ENCODE results near the gene CDC16. TPM values are rescaled to one million over a fixed set of nuclear protein-coding genes. Genes with fewer than 3 reads are reported as not detected.

CDC16 gene
- total RNA-seq, 1 donor: 62.6 TPM

GRCh38 chr13:114227528-114227927, 7.2 kb upstream of the CDC16 start:
- no peak for DNase-seq (ENCODE audit: low read depth)
- no peak overlapping the region for H3K4me3 ChIP-seq (ENCODE audit: low read depth, low read length)
- no peak for TF ChIP-seq CTCF (IDR thresholded peaks at IDR 0.05; ENCODE audit: insufficient read depth, low read depth, low read length)

DNA sequence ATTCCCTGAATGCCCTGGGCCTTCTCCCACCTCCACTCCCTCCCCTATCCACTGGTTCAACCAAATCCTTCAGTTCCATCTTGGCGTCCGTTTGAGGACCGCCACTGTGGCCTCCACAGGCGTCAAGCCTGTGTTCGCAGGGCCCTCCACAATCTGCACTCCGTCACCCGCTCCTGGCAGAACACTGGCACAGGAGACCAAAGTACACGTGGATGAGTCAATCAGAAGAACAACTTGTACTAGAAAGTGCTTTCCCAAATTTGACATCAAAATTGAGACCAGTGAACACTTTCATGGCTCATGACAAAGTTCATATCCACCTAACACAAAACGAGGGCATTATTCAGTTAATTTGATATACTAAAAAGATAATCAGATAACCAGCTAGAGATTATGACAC, 6.5 kb upstream of the CDC16 start:
- no peak for TF ChIP-seq CTCF (IDR thresholded peaks at IDR 0.05; ENCODE audit: insufficient read depth, low read depth, low read length)
- no peak for DNase-seq (ENCODE audit: low read depth)
- no peak overlapping the region for H3K4me3 ChIP-seq (ENCODE audit: low read depth, low read length)

- no peak overlapping the region for H3K4me3 ChIP-seq (ENCODE audit: low read depth, low read length)
- peak; percentile 16 for DNase-seq (ENCODE audit: low read depth)
Observed at GRCh38 chr13:114229506-114229905, 5.2 kb upstream of the CDC16 start.

DNA sequence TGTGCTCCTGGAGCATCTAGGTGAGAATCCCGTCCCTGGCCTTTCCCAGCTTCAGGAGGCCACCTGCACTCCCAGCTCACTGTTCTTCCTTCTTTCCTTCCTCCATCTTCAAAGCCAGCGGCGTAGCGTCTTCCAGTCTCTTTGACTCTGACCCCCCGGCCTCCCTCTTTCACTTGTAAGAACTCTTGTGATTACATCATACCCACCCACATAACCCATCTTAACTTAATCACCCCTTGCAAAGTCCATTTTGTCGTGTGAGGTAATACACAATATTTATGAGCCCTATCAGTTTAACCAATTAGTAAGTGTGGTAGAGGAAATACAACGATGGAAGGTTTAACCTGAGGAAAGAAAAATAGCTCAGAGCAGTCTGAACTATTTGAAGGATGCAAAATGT, 4.6 kb upstream of the CDC16 start:
- peak; percentile 46 for DNase-seq (ENCODE audit: low read depth)
- no peak for TF ChIP-seq CTCF (IDR thresholded peaks at IDR 0.05; ENCODE audit: insufficient read depth, low read depth, low read length)
- H3K4me3 ChIP-seq (ENCODE audit: low read depth, low read length): no peak overlapping the region

More at GRCh38 chr13:114229506-114229905, 5.2 kb upstream of the CDC16 start:
- no peak for TF ChIP-seq CTCF (IDR thresholded peaks at IDR 0.05; ENCODE audit: insufficient read depth, low read depth, low read length)

DNA sequence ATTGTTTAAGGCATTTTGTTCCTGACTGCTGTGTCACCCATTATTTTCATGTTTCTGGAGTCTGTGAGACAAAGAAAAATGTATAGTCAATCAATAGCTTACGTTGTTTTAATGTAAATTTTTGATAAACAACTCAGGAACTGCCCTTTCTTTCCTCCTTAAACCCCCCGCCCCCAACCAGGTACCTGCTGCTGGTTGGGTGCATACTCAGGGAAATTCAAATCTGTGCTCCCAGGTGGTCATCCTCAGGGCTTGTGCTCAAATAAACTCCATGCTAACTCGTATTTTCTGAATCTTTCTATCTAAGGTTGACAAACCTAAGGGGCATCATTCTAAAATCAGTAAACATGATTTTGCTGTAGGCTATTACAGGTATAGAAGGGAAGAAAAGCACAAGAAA, 4.1 kb upstream of the CDC16 start:
- no peak for DNase-seq (ENCODE audit: low read depth)
- no peak overlapping the region for H3K4me3 ChIP-seq (ENCODE audit: low read depth, low read length)

GRCh38 chr13:114231886-114232285, 2.8 kb upstream of the CDC16 start:
- no peak for TF ChIP-seq CTCF (IDR thresholded peaks at IDR 0.05; ENCODE audit: insufficient read depth, low read depth, low read length)
- DNase-seq (ENCODE audit: low read depth): no peak
- H3K4me3 ChIP-seq (ENCODE audit: low read depth, low read length): no peak overlapping the region

More for the DNA sequence above, 4.1 kb upstream of the CDC16 start:
- no peak for TF ChIP-seq CTCF (IDR thresholded peaks at IDR 0.05; ENCODE audit: insufficient read depth, low read depth, low read length)

DNA sequence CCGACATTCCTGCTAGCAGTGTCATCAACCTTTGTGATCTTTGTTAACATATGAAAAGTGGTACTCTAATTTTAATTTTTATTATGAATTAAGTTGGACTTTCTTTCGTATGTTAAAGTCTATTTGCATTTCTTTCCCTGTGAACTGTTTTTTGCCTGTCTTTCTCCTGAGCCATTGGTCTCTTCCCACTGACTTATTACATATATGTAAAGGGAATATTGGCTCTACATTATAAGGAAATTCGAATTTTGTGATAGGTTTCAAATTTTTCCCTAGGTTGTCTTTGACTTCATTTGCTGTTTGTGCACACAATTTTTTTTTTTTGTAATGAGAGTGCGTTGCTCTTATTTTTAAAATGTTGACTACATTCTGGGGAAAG, 442 bp upstream of the CDC16 start:
- peak overlapping the region; percentile 92 for H3K4me3 ChIP-seq (ENCODE audit: low read depth, low read length)
- TF ChIP-seq CTCF (IDR thresholded peaks at IDR 0.05; ENCODE audit: insufficient read depth, low read depth, low read length): no peak
- no peak for DNase-seq (ENCODE audit: low read depth)

All from fibroblast of villous mesenchyme (primary cell).